HepG2 (cell line): Measurements from ENCODE around the gene NFATC1.

Source experiments
- EP300 ChIP-seq, 3 experiments: sonication (generic) in 1 of 3; formaldehyde crosslinking in 1 of 3; IDR thresholded peaks; 2 replicates each; pipeline versions ENCODE4 v1.5.1 to v1.6.1; 2011 to 2020; ENCODE audit warnings: low read depth in 2 of 3, low read length in 2 of 3, borderline replicate concordance in 1 of 3, improper control_type of control experiment in 1 of 3, mild to moderate bottlenecking in 1 of 3, missing genetic modification reagents in 1 of 3, moderate library complexity in 1 of 3
- FIP1L1 ChIP-seq: fragments of 200-400 bp; formaldehyde crosslinking; IDR thresholded peaks from 2 replicates; pipeline ENCODE4 v1.6.1; 2018; ENCODE audit warnings: low read depth, mild to moderate bottlenecking, low read length, moderate library complexity, borderline replicate concordance; ENCODE audit not compliant: insufficient read depth
- HDAC2 ChIP-seq: sonication (generic); formaldehyde crosslinking; IDR thresholded peaks from 2 replicates; pipeline ENCODE4 v1.4.0; 2020; ENCODE audit warnings: missing genetic modification reagents
- MAFK ChIP-seq, 2 experiments: IDR thresholded peaks in 1 of 2; conservative IDR thresholded peaks in 1 of 2; 2 replicates each; pipeline ENCODE4 v1.6.1; 2011; ENCODE audit warnings: improper control_type of control experiment in 2 of 2, low read length in 2 of 2
- ONECUT2 ChIP-seq: sonication (generic); formaldehyde crosslinking; IDR thresholded peaks from 2 replicates; pipeline ENCODE4 v1.4.0; 2020; ENCODE audit warnings: missing genetic modification reagents
- POLR2AphosphoS5 ChIP-seq: IDR thresholded peaks from 2 replicates; pipeline ENCODE4 v1.6.1; 2012; ENCODE audit warnings: low read depth, low read length
- REST ChIP-seq, 2 experiments: IDR thresholded peaks; 2 replicates each; pipeline ENCODE4 v1.6.1; 2011 to 2012; ENCODE audit warnings: low read length in 2 of 2, borderline replicate concordance in 1 of 2, low read depth in 1 of 2, mild to moderate bottlenecking in 1 of 2, moderate library complexity in 1 of 2
- YY1 ChIP-seq: IDR thresholded peaks from 2 replicates; pipeline ENCODE4 v1.6.1; 2011; ENCODE audit warnings: low read length, low read depth, moderate library complexity, mild to moderate bottlenecking; ENCODE audit not compliant: insufficient read depth, insufficient replicate concordance
- ZNF317 ChIP-seq: sonication (generic); formaldehyde crosslinking; IDR thresholded peaks from 2 replicates; pipeline ENCODE4 v1.5.0; 2020; ENCODE audit warnings: mild to moderate bottlenecking, missing genetic modification reagents
- ZNF44 ChIP-seq: sonication (generic); formaldehyde crosslinking; IDR thresholded peaks from 2 replicates; pipeline ENCODE4 v1.5.1; 2020; ENCODE audit warnings: mild to moderate bottlenecking, missing genetic modification reagents
- ZNF652 ChIP-seq: IDR thresholded peaks from 2 replicates; pipeline ENCODE4 v1.6.1; 2016; ENCODE audit warnings: low read depth, borderline replicate concordance
- TF ChIP-seq, protein P1 (sequence below): sonication (generic); formaldehyde crosslinking; IDR thresholded peaks from 2 replicates; pipeline ENCODE4 v1.5.0; 2020; ENCODE audit warnings: mild to moderate bottlenecking, missing genetic modification reagents, moderate library complexity

- TF ChIP-seq POLR2AphosphoS5 = no peak
- TF ChIP-seq ONECUT2 (CRISPR knock-in tag) = no peak
- no peak for TF ChIP-seq REST (IDR thresholded peaks at IDR 0.05; ENCODE audit: borderline replicate concordance in 1 of 2, low read depth in 1 of 2, low read length in 2 of 2)
- TF ChIP-seq, protein P1, sequence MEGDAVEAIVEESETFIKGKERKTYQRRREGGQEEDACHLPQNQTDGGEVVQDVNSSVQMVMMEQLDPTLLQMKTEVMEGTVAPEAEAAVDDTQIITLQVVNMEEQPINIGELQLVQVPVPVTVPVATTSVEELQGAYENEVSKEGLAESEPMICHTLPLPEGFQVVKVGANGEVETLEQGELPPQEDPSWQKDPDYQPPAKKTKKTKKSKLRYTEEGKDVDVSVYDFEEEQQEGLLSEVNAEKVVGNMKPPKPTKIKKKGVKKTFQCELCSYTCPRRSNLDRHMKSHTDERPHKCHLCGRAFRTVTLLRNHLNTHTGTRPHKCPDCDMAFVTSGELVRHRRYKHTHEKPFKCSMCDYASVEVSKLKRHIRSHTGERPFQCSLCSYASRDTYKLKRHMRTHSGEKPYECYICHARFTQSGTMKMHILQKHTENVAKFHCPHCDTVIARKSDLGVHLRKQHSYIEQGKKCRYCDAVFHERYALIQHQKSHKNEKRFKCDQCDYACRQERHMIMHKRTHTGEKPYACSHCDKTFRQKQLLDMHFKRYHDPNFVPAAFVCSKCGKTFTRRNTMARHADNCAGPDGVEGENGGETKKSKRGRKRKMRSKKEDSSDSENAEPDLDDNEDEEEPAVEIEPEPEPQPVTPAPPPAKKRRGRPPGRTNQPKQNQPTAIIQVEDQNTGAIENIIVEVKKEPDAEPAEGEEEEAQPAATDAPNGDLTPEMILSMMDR = no peak
- TF ChIP-seq HDAC2 (CRISPR knock-in tag) = no peak
- no peak for TF ChIP-seq ZNF652 (CRISPR knock-in tag)
- TF ChIP-seq FIP1L1 = no peak
- no peak for TF ChIP-seq EP300 (IDR thresholded peaks at IDR 0.05; ENCODE audit: low read depth in 2 of 2, low read length in 2 of 2)
- no peak for TF ChIP-seq EP300 (CRISPR knock-in tag; IDR thresholded peaks at IDR 0.05; ENCODE audit: borderline replicate concordance)
- TF ChIP-seq ZNF44 (CRISPR knock-in tag) = no peak
- no peak for TF ChIP-seq ZNF317 (CRISPR knock-in tag)
- no peak for TF ChIP-seq MAFK (conservative IDR thresholded peaks at IDR 0.05 in 1 of 2, IDR thresholded peaks at IDR 0.05 in 1 of 2; ENCODE audit: low read length in 2 of 2)
- no peak for TF ChIP-seq YY1
These were observed 22.9 kb downstream of the NFATC1 start for GRCh38 chr18:79418642-79419041.
